HCT116 (cell line): ENCODE results near the gene DMRT3. TPM values are rescaled to one million over a fixed set of nuclear protein-coding genes. Genes with fewer than 3 reads are reported as not detected.
A peak's percentile ranks its signal among the peaks of the same experiment; 100 is the strongest.

Experiments
- ATAC-seq: fragments of 200-7000 bp; cut with Tn5 transposase; 2 replicates; pipeline ENCODE4 v1.9.1; 2020; ENCODE audit warnings: mild to moderate bottlenecking, moderate library complexity
- BruUV-seq: library from RNA; stranded (reverse); fragments of 400-500 nt; replicated peaks from 2 replicates; lab custom pipeline; 2021; lab: Mats Ljungman, UMichigan
- CTCF ChIA-PET: fragments of 300-600 bp; sonication (Branson Sonifier 250); formaldehyde crosslinking; loops from one replicate; lab custom pipeline; 2021; ENCODE audit warnings: antibody characterized with exemption; lab: Charles Lee
- POLR2A ChIA-PET: fragments of 300-600, 350-600 bp; sonication (Branson Sonifier 250); formaldehyde crosslinking; loops from one replicate; lab custom pipeline; 2021; ENCODE audit warnings: antibody characterized with exemption; lab: Charles Lee
- RAD21 ChIA-PET, 2 experiments: fragments of 300-600 bp; sonication (Branson Sonifier 250); formaldehyde crosslinking; loops; one replicate each; lab custom pipeline; 2023; ENCODE audit warnings: low total read pairs in 2 of 2; ENCODE audit not compliant: uncharacterized antibody in 2 of 2, unreplicated experiment in 2 of 2, low non-redundant PET in 1 of 2; lab: Charles Lee
- DNase-seq: peaks from one replicate; pipeline ENCODE4 v3.0.0-alpha.2; 2010; ENCODE audit warnings: low read depth, low spot score
- H2AFZ ChIP-seq: fragments of 200-600 bp; shearing (Covaris generic), sonication (generic); 2 replicates; pipeline ENCODE4 v1.6.1; 2017; ENCODE audit warnings: low read depth, mixed run types, mixed read lengths, antibody characterized with exemption, low read length; ENCODE audit not compliant: poor library complexity, severe bottlenecking
- H3K27ac ChIP-seq: 2 replicates; pipeline ENCODE4 v1.5.1; 2012; ENCODE audit warnings: low read depth, low read length
- H3K27me3 ChIP-seq: fragments of 200-600 bp; sonication (generic); 2 replicates; pipeline ENCODE4 v1.6.1; 2016; ENCODE audit warnings: mixed run types, low read length, mixed read lengths; ENCODE audit not compliant: insufficient read depth
- H3K36me3 ChIP-seq, 2 experiments: fragments of 200-500 bp in 1 of 2; fragments of 200-600 bp in 1 of 2; sonication (Bioruptor generic) in 1 of 2; sonication (generic) in 1 of 2; 2 replicates each; pipeline versions ENCODE4 v1.5.1 to v1.6.1; 2014 to 2016; ENCODE audit warnings: low read length in 2 of 2, inconsistent platforms in 1 of 2, mixed read lengths in 1 of 2, mixed run types in 1 of 2; ENCODE audit not compliant: insufficient read depth in 2 of 2, control insufficient read depth in 1 of 2
- H3K4me1 ChIP-seq, 2 experiments: fragments of 200-600 bp in 1 of 2; sonication (generic) in 1 of 2; 2 replicates each; pipeline versions ENCODE4 v1.5.1 to v1.6.1; 2012 to 2017; ENCODE audit warnings: low read length in 2 of 2, inconsistent platforms in 1 of 2, mild to moderate bottlenecking in 1 of 2, mixed read lengths in 1 of 2, mixed run types in 1 of 2, moderate library complexity in 1 of 2; ENCODE audit not compliant: insufficient read depth in 2 of 2, control insufficient read depth in 1 of 2
- H3K4me2 ChIP-seq: fragments of 200-600 bp; sonication (generic); 2 replicates; pipeline ENCODE4 v1.6.1; 2017; ENCODE audit warnings: mixed run types, low read length, mixed read lengths
- H3K4me3 ChIP-seq, 2 experiments: fragments of 200-600 bp in 1 of 2; sonication (generic) in 1 of 2; replicated peaks in 1 of 2; 2 replicates each; pipeline ENCODE4 v1.5.1; 2011 to 2016; ENCODE audit warnings: low read length in 2 of 2, control low read depth in 1 of 2, low read depth in 1 of 2, mild to moderate bottlenecking in 1 of 2, mixed read lengths in 1 of 2, mixed run types in 1 of 2
- H3K79me2 ChIP-seq: fragments of 200-600 bp; sonication (generic); 2 replicates; pipeline ENCODE4 v1.6.1; 2017; ENCODE audit warnings: mild to moderate bottlenecking, mixed run types, low read length, moderate library complexity, mixed read lengths; ENCODE audit not compliant: insufficient read depth
- H3K9ac ChIP-seq: fragments of 200-600 bp; sonication (generic); 2 replicates; pipeline ENCODE4 v1.6.1; 2016; ENCODE audit warnings: low read length, mixed read lengths
- H3K9me2 ChIP-seq: fragments of 200-600 bp; sonication (generic), shearing (Covaris generic); 2 replicates; pipeline ENCODE4 v1.6.1; 2017; ENCODE audit warnings: mixed run types, mild to moderate bottlenecking, moderate library complexity; ENCODE audit not compliant: insufficient read depth
- H3K9me3 ChIP-seq, 2 experiments: fragments of 200-500 bp in 1 of 2; fragments of 200-600 bp in 1 of 2; sonication (Bioruptor generic) in 1 of 2; sonication (generic) in 1 of 2; 2 replicates each; pipeline ENCODE4 v1.6.1; 2014 to 2017; ENCODE audit warnings: low read length in 2 of 2, mixed read lengths in 2 of 2, inconsistent platforms in 1 of 2, low read depth in 1 of 2, mild to moderate bottlenecking in 1 of 2, mixed run types in 1 of 2, moderate library complexity in 1 of 2; ENCODE audit not compliant: control insufficient read depth in 1 of 2, insufficient read depth in 1 of 2
- H4K20me1 ChIP-seq: fragments of 200-600 bp; sonication (generic), shearing (Covaris generic); 2 replicates; pipeline ENCODE4 v1.6.1; 2017; ENCODE audit warnings: mixed run types, mild to moderate bottlenecking, moderate library complexity; ENCODE audit not compliant: insufficient read depth
- ATF3 ChIP-seq: IDR thresholded peaks from 2 replicates; pipeline ENCODE4 v1.6.1; 2012
- CEBPB ChIP-seq: IDR thresholded peaks from 2 replicates; pipeline ENCODE4 v1.6.1; 2012; ENCODE audit warnings: low read depth
- CTCF ChIP-seq, 3 experiments: fragments of 200-600 bp in 1 of 3; sonication (generic) in 1 of 3; IDR thresholded peaks in 2 of 3; conservative IDR thresholded peaks in 1 of 3; 2 replicates each; pipeline ENCODE4 v1.5.1; 2012 to 2017; ENCODE audit warnings: low read depth in 2 of 3, low read length in 2 of 3, antibody characterized with exemption in 1 of 3, borderline replicate concordance in 1 of 3, control low read depth in 1 of 3, mild to moderate bottlenecking in 1 of 3, mixed read lengths in 1 of 3, mixed run types in 1 of 3, moderate library complexity in 1 of 3; ENCODE audit not compliant: insufficient read depth in 1 of 3
- ELF1 ChIP-seq: IDR thresholded peaks from 2 replicates; pipeline ENCODE4 v1.6.1; 2012; ENCODE audit warnings: low read depth, borderline replicate concordance
- FOSL1 ChIP-seq: IDR thresholded peaks from 2 replicates; pipeline ENCODE4 v1.6.1; 2012; ENCODE audit warnings: low read depth
- JUND ChIP-seq: IDR thresholded peaks from 2 replicates; pipeline ENCODE4 v1.6.1; 2012
- MAX ChIP-seq: IDR thresholded peaks from 2 replicates; pipeline ENCODE4 v1.6.1; 2012
- POLR2AphosphoS5 ChIP-seq: IDR thresholded peaks from 2 replicates; pipeline ENCODE4 v1.6.1; 2011; ENCODE audit warnings: mild to moderate bottlenecking, low read depth, low read length, moderate library complexity
- RAD21 ChIP-seq: IDR thresholded peaks from 2 replicates; pipeline ENCODE4 v1.6.1; 2012; ENCODE audit warnings: low read depth, mild to moderate bottlenecking
- REST ChIP-seq: IDR thresholded peaks from 2 replicates; pipeline ENCODE4 v1.6.1; 2012; ENCODE audit warnings: low read depth
- SIN3A ChIP-seq: IDR thresholded peaks from 2 replicates; pipeline ENCODE4 v1.6.1; 2012; ENCODE audit warnings: low read depth
- TCF7L2 ChIP-seq: IDR thresholded peaks from 2 replicates; pipeline ENCODE4 v1.7.0; 2011; ENCODE audit warnings: borderline replicate concordance, inconsistent platforms; ENCODE audit not compliant: insufficient read depth, insufficient read length; ENCODE audit errors: extremely low read depth
- ZBTB33 ChIP-seq: IDR thresholded peaks from 2 replicates; pipeline ENCODE4 v1.6.1; 2011; ENCODE audit warnings: mild to moderate bottlenecking, low read length, moderate library complexity; ENCODE audit not compliant: insufficient replicate concordance; ENCODE audit errors: extremely low read depth
- intact Hi-C: fragments of 100-400 bp; cut with micrococcal nuclease; formaldehyde crosslinking; loops from 2 replicates; pipeline ENCODE4 v1.10.0; 2022
- total RNA-seq: library from RNA; stranded (reverse); gene quantifications from one replicate; pipeline ENCODE4 v1.2.1, GENCODE V29; 2021; ENCODE audit not compliant: unreplicated experiment

Gene DMRT3
- total RNA-seq, 1 experiment from 2014 or later, result not detected

- no peak overlapping the region for H3K4me2 ChIP-seq
- H3K79me2 ChIP-seq, result no peaks in the 10 kb centered on the region
- CTCF ChIA-PET, result interaction anchor here (2.3 kb wide), 1 partner anchor 8 kb away, joined by 7 read pairs; no protein-coding TSS in a partner anchor
- no peaks in the 10 kb centered on the region for H3K27me3 ChIP-seq
- ATAC-seq, result peak; percentile 78
- BruUV-seq, result no TSS peak
- H3K9ac ChIP-seq, result no peak overlapping the region
- H3K36me3 ChIP-seq, result no peaks in the 10 kb centered on the region
- H3K4me1 ChIP-seq, result no peaks in the 10 kb centered on the region
- no peaks in the 10 kb centered on the region for H3K9me2 ChIP-seq
- intact Hi-C loops, result loop anchor here (1.0 to 5.0 kb wide), 2 partner anchors 849 to 1069 kb away; no protein-coding TSS in a partner anchor
- H4K20me1 ChIP-seq, result no peaks in the 10 kb centered on the region
- RAD21 ChIA-PET, result no interaction called here
- H2AFZ ChIP-seq, result no peak overlapping the region
- no peak overlapping the region for H3K27ac ChIP-seq
- POLR2A ChIA-PET, result no interaction called here
- no peak overlapping the region for H3K4me3 ChIP-seq
- peaks cover 0 to under 1% of the 10 kb centered on the region in 2 experiments; a peak in 1 of 4 replicates for H3K9me3 ChIP-seq
- no peak for TF ChIP-seq POLR2AphosphoS5
- TF ChIP-seq ATF3, result no peak
- peak; percentile 21 to 46 (median 36); a peak in 4 of 6 replicates for TF ChIP-seq CTCF (IDR thresholded peaks at IDR 0.05 in 2 of 3, conservative IDR thresholded peaks at IDR 0.05 in 1 of 3; ENCODE audit: borderline replicate concordance in 1 of 3, insufficient read depth in 1 of 3, low read depth in 2 of 3, low read length in 2 of 3)
- no peak for TF ChIP-seq TCF7L2
- TF ChIP-seq SIN3A, result no peak
- no peak for TF ChIP-seq FOSL1
- TF ChIP-seq CEBPB, result no peak
- peak; percentile 53 for TF ChIP-seq RAD21
- TF ChIP-seq MAX, result no peak
- TF ChIP-seq ZBTB33, result no peak
- no peak for TF ChIP-seq JUND
- no peak for TF ChIP-seq REST
- TF ChIP-seq ELF1, result no peak
- DNase-seq, result peak; percentile 13
Observed at GRCh38 chr9:1018121-1018520, 41.7 kb downstream of the DMRT3 start.
